SK-N-SH treated with all-trans-retinoic acid at 6 μM for 48 hours (cell line): Measurements from ENCODE around the gene NOP16.

ENCODE experiments used
- ARNTL ChIP-seq: fragments of 450-650 bp; formaldehyde crosslinking; IDR thresholded peaks from 2 replicates; pipeline ENCODE4 v1.5.0; 2020; ENCODE audit warnings: low read depth, mild to moderate bottlenecking, moderate library complexity, borderline replicate concordance
- BACH2 ChIP-seq: fragments of 250-450 bp; sonication (Bioruptor Pico); IDR thresholded peaks from 2 replicates; pipeline ENCODE4 v1.9.0; 2021; ENCODE audit warnings: mild to moderate bottlenecking, borderline replicate concordance
- ESRRG ChIP-seq: fragments of 250-450 bp; sonication (Bioruptor Pico); IDR thresholded peaks from 2 replicates; pipeline ENCODE4 v1.6.1; 2021; ENCODE audit warnings: mild to moderate bottlenecking
- GLIS3 ChIP-seq: fragments of 250-450 bp; sonication (Bioruptor Pico); IDR thresholded peaks from 2 replicates; pipeline ENCODE4 v1.5.0; 2020; ENCODE audit warnings: mild to moderate bottlenecking, moderate library complexity
- TOX ChIP-seq: fragments of 250-450 bp; sonication (Bioruptor Pico); IDR thresholded peaks from 2 replicates; pipeline ENCODE4 v1.8.0; 2021; ENCODE audit warnings: mild to moderate bottlenecking, moderate library complexity, borderline replicate concordance
- ZC3H10 ChIP-seq: fragments of 250-450 bp; sonication (Bioruptor Pico); IDR thresholded peaks from 2 replicates; pipeline ENCODE4 v1.5.1; 2021; ENCODE audit warnings: mild to moderate bottlenecking, moderate library complexity
- ZFP30 ChIP-seq: fragments of 450-650 bp; formaldehyde crosslinking; IDR thresholded peaks from 2 replicates; pipeline ENCODE4 v1.5.0; 2022; ENCODE audit warnings: mild to moderate bottlenecking, moderate library complexity
- ZNF565 ChIP-seq: fragments of 450-650 bp; formaldehyde crosslinking; conservative IDR thresholded peaks from 2 replicates; pipeline ENCODE4 v1.5.0; 2020; ENCODE audit warnings: low read depth, mild to moderate bottlenecking, moderate library complexity
- ZNF8 ChIP-seq: fragments of 450-650 bp; formaldehyde crosslinking; IDR thresholded peaks from 2 replicates; pipeline ENCODE4 v1.5.0; 2020; ENCODE audit warnings: mild to moderate bottlenecking, moderate library complexity
- TF ChIP-seq, protein P1 (sequence below): fragments of 250-450 bp; sonication (Bioruptor Pico); IDR thresholded peaks from 2 replicates; pipeline ENCODE4 v1.8.0; 2020; ENCODE audit warnings: mild to moderate bottlenecking, moderate library complexity, borderline replicate concordance
- TF ChIP-seq, protein P2 (sequence below): fragments of 250-450 bp; sonication (Bioruptor Pico); IDR thresholded peaks from 2 replicates; pipeline ENCODE4 v1.5.1; 2021; ENCODE audit warnings: mild to moderate bottlenecking, moderate library complexity
- TF ChIP-seq, protein P3 (sequence below): fragments of 250-450 bp; sonication (Bioruptor Pico); IDR thresholded peaks from 2 replicates; pipeline ENCODE4 v1.5.1; 2020; ENCODE audit warnings: low read depth, mild to moderate bottlenecking, moderate library complexity

DNA sequence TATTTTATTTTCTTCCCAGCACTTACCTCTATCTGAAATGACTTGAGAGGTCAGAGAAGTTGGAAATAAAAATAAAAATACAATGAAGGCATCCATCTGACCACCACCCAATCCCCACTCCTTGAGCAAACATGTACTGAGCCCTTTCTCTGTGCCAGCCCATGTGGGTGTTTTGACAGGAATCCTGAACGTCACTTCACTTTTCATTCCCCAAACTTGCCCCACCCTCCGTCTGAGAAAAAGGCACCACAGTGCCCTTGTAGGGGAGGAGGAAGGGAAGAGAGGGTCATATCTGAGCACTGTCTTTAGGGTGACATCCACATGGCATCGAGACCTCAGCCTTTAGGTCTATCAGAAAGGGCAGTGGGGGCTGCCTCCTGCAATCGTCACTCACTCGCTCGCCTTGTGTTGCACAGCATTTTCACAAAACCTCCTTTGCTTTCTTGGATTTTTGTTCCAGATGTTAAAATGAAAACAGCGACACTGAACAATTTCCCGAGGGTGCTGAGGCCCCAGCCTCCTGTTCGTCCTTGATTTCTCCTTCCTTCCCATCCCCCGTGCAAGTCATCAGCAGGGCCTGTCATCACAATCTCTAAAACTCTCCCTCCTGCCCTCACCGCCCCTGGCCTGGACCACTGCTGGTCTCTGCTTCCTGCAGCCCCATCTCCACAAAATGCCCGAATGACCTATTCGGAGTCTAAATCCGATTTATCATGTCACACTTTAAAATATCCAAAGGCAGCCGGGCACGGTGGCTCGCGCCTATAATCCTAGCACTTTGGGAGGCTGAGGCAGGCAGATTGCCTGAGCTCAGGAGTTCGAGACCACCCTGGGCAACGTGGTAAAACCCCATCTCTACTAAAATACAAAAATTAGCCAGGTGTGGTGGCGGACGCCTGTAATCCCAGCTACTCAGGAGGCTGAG, 13.1 kb upstream of the NOP16 start:
- no peak for TF ChIP-seq ZC3H10
- TF ChIP-seq, protein P1, sequence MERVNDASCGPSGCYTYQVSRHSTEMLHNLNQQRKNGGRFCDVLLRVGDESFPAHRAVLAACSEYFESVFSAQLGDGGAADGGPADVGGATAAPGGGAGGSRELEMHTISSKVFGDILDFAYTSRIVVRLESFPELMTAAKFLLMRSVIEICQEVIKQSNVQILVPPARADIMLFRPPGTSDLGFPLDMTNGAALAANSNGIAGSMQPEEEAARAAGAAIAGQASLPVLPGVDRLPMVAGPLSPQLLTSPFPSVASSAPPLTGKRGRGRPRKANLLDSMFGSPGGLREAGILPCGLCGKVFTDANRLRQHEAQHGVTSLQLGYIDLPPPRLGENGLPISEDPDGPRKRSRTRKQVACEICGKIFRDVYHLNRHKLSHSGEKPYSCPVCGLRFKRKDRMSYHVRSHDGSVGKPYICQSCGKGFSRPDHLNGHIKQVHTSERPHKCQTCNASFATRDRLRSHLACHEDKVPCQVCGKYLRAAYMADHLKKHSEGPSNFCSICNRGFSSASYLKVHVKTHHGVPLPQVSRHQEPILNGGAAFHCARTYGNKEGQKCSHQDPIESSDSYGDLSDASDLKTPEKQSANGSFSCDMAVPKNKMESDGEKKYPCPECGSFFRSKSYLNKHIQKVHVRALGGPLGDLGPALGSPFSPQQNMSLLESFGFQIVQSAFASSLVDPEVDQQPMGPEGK (CRISPR knock-in tag), result no peak
- TF ChIP-seq, protein P2, sequence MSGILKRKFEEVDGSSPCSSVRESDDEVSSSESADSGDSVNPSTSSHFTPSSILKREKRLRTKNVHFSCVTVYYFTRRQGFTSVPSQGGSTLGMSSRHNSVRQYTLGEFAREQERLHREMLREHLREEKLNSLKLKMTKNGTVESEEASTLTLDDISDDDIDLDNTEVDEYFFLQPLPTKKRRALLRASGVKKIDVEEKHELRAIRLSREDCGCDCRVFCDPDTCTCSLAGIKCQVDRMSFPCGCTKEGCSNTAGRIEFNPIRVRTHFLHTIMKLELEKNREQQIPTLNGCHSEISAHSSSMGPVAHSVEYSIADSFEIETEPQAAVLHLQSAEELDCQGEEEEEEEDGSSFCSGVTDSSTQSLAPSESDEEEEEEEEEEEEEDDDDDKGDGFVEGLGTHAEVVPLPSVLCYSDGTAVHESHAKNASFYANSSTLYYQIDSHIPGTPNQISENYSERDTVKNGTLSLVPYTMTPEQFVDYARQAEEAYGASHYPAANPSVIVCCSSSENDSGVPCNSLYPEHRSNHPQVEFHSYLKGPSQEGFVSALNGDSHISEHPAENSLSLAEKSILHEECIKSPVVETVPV (CRISPR knock-in tag), result no peak
- TF ChIP-seq ZNF565 (CRISPR knock-in tag), result no peak
- no peak for TF ChIP-seq ARNTL (CRISPR knock-in tag)
- TF ChIP-seq ZFP30, result no peak
- TF ChIP-seq, protein P3, sequence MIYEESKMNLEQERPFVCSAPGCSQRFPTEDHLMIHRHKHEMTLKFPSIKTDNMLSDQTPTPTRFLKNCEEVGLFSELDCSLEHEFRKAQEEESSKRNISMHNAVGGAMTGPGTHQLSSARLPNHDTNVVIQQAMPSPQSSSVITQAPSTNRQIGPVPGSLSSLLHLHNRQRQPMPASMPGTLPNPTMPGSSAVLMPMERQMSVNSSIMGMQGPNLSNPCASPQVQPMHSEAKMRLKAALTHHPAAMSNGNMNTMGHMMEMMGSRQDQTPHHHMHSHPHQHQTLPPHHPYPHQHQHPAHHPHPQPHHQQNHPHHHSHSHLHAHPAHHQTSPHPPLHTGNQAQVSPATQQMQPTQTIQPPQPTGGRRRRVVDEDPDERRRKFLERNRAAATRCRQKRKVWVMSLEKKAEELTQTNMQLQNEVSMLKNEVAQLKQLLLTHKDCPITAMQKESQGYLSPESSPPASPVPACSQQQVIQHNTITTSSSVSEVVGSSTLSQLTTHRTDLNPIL (CRISPR knock-in tag), result no peak
- TF ChIP-seq BACH2 (CRISPR knock-in tag), result no peak
- no peak for TF ChIP-seq ZNF8 (CRISPR knock-in tag)
- no peak for TF ChIP-seq ESRRG
- no peak for TF ChIP-seq TOX
- TF ChIP-seq GLIS3, result no peak
